Ovary (tissue), 9 donors: ENCODE results near the gene FUT4. TPM values are rescaled to one million over a fixed set of nuclear protein-coding genes. Genes with fewer than 3 reads are reported as not detected.
A peak's percentile ranks its signal among the peaks of the same experiment; 100 is the strongest.

Experiments used
- DNase-seq, 5 donors: peaks; one replicate each; pipeline ENCODE4 v3.0.0-alpha.2; 2019 to 2020
- H3K27ac ChIP-seq, 2 donors: fragments of 200-600 bp; one replicate each; pipeline versions ENCODE4 v1.5.1 to v1.8.0; 2019 to 2022
- H3K27me3 ChIP-seq: fragments of 200-600 bp; one replicate; pipeline ENCODE4 v1.8.0; 2022
- H3K36me3 ChIP-seq: fragments of 200-600 bp; sonication (generic); one replicate; pipeline ENCODE4 v1.5.1; 2019
- H3K4me1 ChIP-seq: one replicate; pipeline ENCODE4 v1.8.1; 2013; ENCODE audit warnings: mild to moderate bottlenecking, moderate library complexity; ENCODE audit not compliant: insufficient read depth
- H3K4me3 ChIP-seq: fragments of 200-600 bp; sonication (generic); one replicate; pipeline ENCODE4 v1.5.1; 2017
- H3K9me3 ChIP-seq, 2 donors: fragments of 200-600 bp in 1 of 2; sonication (generic) in 1 of 2; one replicate each; pipeline versions ENCODE4 v1.5.1 to v1.8.1; 2013 to 2019; ENCODE audit warnings: mild to moderate bottlenecking in 1 of 2, moderate library complexity in 1 of 2
- EP300 ChIP-seq: sonication (generic); formaldehyde crosslinking; IDR thresholded peaks from one replicate; pipeline ENCODE4 v1.6.1; 2017; ENCODE audit warnings: antibody characterized with exemption
- POLR2A ChIP-seq: fragments of 450-650 bp; IDR thresholded peaks from one replicate; pipeline ENCODE4 v1.6.1; 2017; ENCODE audit warnings: antibody characterized with exemption, mild to moderate bottlenecking, moderate library complexity
- WGBS, 3 donors: extraction: QIAGEN DNeasy Blood & Tissue Kit in 1 of 3; methylation state at CpG; one replicate each; pipeline versions ENCODE4 v1.1.5 to v1.1.7; 2013 to 2017; 5-methylcytosine and 5-hydroxymethylcytosine counted together
- intact Hi-C, 4 donors: fragments of 100-400 bp; cut with DNase I; formaldehyde crosslinking; loops; one replicate each; pipeline versions ENCODE4 v1.11.0 to v1.15.1; 2022 to 2023
- polyA plus RNA-seq, 2 donors: library from polyadenylated mRNA; stranded (reverse); fragments of 200-250 nt in 1 of 2; fragments of 350-450 nt in 1 of 2; fragmentation: Illumina TruSeq in 1 of 2; extraction: RNeasy Lipid Tissue Mini Kit (QIAGEN cat#74804) in 1 of 2; gene quantifications; one replicate each; pipeline ENCODE4 v1.2.3, GENCODE V29; 2013 to 2014
- total RNA-seq, 7 donors: library from RNA; depleted of rRNA in 2 of 7; stranded (reverse); fragments of >200 nt in 2 of 7; fragmentation: NEBNext Ultra II Directional in 3 of 7; extraction: Animal tissue kit (Norgen Biotek cat#: 25700) in 3 of 7; gene quantifications; one replicate each; pipeline versions ENCODE4 v1.1.0 to v1.2.4, GENCODE V29; 2016 to 2023
- TF ChIP-seq, protein P1 (sequence below), 3 donors: fragments of 450-650 bp in 2 of 3; fragments of 200-600 bp in 1 of 3; IDR thresholded peaks; one replicate each; pipeline versions ENCODE4 v1.5.1 to v1.8.0; 2016 to 2022; ENCODE audit warnings: antibody characterized with exemption in 3 of 3, mild to moderate bottlenecking in 1 of 3
- donor health status: DM: no; HTN: no; CAD: no; lungs with moderate emphysema.
- donor health status: DM: no; HTN: no; CAD: no.
- donor health status: Bipolar disorder and iron deficiency.
- donor health status: DM: yes; HTN: yes; CAD: no.
- donor health status: DM: no; HTN: no; CAD: no.
- donor health status: DM: yes; HTN: yes; CAD: no.

The FUT4 gene
- total and polyA plus RNA-seq, 9 donors: 2.7 to 7.3 (median 5.7) TPM

DNA sequence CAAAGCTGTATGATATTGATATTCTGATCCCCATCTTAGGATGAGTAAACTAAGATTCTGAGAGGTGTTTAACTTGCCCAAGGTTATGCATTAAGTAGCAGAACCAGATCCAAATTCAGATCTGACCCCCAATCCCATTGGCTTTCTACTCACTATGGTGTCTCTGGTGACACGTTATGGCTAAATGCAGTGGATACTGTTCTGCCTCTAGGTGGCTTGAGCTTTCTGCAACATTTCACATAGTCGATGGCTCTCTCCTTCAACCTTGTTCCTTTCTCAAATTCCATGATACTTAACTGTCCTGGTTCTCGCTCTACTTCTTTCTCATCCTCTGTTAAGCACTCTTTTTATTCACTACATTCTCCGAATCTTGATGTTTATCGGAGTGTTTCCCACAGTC, 22.0 kb upstream of the FUT4 start:
- TF ChIP-seq POLR2A (no peak), EP300 (no peak)
- TF ChIP-seq, protein P1, sequence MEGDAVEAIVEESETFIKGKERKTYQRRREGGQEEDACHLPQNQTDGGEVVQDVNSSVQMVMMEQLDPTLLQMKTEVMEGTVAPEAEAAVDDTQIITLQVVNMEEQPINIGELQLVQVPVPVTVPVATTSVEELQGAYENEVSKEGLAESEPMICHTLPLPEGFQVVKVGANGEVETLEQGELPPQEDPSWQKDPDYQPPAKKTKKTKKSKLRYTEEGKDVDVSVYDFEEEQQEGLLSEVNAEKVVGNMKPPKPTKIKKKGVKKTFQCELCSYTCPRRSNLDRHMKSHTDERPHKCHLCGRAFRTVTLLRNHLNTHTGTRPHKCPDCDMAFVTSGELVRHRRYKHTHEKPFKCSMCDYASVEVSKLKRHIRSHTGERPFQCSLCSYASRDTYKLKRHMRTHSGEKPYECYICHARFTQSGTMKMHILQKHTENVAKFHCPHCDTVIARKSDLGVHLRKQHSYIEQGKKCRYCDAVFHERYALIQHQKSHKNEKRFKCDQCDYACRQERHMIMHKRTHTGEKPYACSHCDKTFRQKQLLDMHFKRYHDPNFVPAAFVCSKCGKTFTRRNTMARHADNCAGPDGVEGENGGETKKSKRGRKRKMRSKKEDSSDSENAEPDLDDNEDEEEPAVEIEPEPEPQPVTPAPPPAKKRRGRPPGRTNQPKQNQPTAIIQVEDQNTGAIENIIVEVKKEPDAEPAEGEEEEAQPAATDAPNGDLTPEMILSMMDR (IDR thresholded peaks at IDR 0.05): no peak
- Histone ChIP-seq H3K4me3 (no peak overlapping the region), H3K27me3 (no peaks in the 10 kb centered on the region), H3K4me1 (no peaks in the 10 kb centered on the region), H3K27ac (no peak overlapping the region), H3K36me3 (no peaks in the 10 kb centered on the region), H3K9me3 (no peaks in the 10 kb centered on the region)
- intact Hi-C loops: loop anchor here in 2 of 4 donors (5.0 to 10.0 kb wide), 2 partner anchors 81 to 373 kb away; no protein-coding TSS in a partner anchor
- WGBS, 3 donors: 45 to 68% (median 68%) methylated on average over 5 of the region's 5 CpGs
- no peak for DNase-seq

DNA sequence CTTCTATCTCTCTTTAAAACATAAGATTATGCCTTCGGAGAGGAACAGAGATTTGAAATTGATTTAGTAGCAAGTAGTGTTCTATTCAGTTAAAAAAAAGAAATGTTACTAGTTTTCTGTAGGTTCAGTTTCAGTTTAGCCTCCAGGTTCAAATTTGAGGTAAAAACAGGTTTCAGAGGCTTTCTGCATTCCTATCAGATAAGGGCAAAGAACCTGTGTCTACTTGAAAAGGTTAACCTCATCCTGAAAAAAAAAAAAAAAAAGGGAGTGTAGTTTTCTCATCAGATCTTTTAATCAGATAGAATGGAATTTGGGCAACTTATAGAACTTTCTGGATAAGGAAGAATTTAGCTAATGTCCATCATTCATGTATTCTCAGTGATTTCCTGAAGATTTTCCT, 19.4 kb upstream of the FUT4 start:
- WGBS, 3 donors: 82 to 85% (median 84%) methylated on average over 1 of the region's 1 CpG
- Histone ChIP-seq H3K27ac (no peak overlapping the region), H3K4me1 (no peaks in the 10 kb centered on the region), H3K4me3 (no peak overlapping the region), H3K36me3 (no peaks in the 10 kb centered on the region), H3K9me3 (no peaks in the 10 kb centered on the region), H3K27me3 (no peaks in the 10 kb centered on the region)
- TF ChIP-seq EP300: no peak
- intact Hi-C loops: loop anchor here in 2 of 4 donors (5.0 to 10.0 kb wide), 2 partner anchors 78 to 370 kb away; no protein-coding TSS in a partner anchor
- no peak for DNase-seq

DNA sequence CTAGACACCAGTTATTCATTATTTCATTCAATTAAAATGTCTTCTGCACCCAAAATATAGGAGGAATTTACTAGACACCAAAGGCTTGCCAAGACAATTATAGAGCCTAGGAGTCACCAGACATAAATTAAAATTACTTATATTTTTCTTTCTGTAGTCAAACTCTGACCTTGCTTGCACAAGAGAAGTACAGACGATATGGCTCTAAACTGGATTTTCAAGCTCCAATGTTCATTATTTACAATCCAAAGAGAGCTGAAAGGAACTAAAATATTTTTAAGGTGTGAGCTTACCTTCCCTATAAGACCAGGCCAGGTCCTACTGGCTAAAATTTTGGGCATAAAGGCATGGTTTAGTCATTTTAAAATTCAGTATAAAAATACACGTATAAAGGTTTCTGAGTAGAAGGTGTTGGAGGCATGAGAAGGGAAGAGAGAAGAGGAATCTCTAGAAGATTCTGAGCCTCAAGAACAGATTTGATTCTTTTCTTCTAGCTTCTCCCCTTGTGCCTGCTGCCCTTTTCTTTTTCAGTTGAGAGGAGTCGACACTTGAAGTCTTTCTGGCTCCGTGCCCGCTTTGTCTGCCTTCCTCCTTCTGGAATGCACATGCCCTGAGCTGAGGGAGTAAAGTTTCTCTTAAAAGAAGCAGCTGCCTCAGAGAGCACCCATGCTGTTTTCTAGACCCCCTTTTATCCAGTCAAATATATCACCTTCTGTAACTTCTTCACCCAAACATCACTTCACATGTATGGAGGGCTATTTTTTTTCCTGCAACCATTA, 18.0 kb upstream of the FUT4 start:
- no peak overlapping the region for H3K27ac ChIP-seq
- no peaks in the 10 kb centered on the region for H3K4me1 ChIP-seq
- H3K4me3 ChIP-seq: no peak overlapping the region
- TF ChIP-seq POLR2A (no peak), EP300 (no peak)
- no peaks in the 10 kb centered on the region for H3K27me3 ChIP-seq
- WGBS, 3 donors: 26 to 33% (median 29%) methylated on average over 5 of the region's 5 CpGs
- H3K9me3 ChIP-seq: no peaks in the 10 kb centered on the region
- no peaks in the 10 kb centered on the region for H3K36me3 ChIP-seq
- intact Hi-C loops: loop anchor here in 1 of 4 donors (10.0 kb wide), 1 partner anchor 369 kb away; no protein-coding TSS in a partner anchor
- peak; percentile 22 to 60 (median 55) for DNase-seq

DNA sequence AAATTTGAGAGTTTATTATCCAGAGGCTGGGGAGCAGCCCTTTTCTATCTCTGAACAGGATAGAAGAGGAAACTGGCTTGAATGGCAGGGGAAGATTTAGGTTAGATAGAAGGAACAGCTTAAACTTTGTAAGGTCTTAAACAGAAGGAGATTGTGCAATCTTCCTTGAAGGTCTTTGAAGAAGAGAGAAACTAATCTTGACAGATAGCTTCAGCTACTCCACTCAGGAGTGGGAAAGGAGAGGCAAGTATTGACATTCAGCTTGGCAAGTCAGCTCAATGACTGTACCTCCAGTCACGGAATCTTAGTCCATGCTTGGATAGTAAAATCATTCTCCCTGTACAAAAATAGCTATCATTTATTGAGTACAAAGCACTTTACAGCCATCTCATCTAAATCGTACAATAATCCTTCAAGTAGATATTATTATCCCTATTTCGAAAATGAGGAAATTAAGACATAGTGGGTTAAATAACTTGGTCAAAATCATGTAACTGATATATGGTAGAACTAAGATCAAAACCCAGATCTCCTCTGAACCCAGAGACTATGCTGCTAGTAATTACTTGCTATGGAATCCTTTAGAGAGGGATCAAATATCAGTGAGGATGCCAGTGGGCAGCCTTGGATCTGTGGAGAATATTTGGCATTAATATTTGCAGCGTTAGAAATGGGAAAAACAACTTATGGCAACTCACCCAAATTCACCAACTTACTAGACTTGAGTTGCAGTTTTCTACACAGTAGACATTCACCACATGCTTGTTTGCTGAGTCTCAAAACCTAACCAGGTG, 16.9 kb upstream of the FUT4 start:
- WGBS, 3 donors: 76 to 84% (median 78%) methylated on average over 4 of the region's 4 CpGs
- H3K9me3 ChIP-seq: no peaks in the 10 kb centered on the region
- no peak overlapping the region for H3K27ac ChIP-seq
- no peaks in the 10 kb centered on the region for H3K27me3 ChIP-seq
- no peaks in the 10 kb centered on the region for H3K4me1 ChIP-seq
- H3K36me3 ChIP-seq: no peaks in the 10 kb centered on the region
- no peak overlapping the region for H3K4me3 ChIP-seq
- TF ChIP-seq POLR2A (no peak), EP300 (no peak)
- TF ChIP-seq, protein P1 (IDR thresholded peaks at IDR 0.05): no peak
- no peak for DNase-seq
- intact Hi-C loops: loop anchor here in 1 of 4 donors (10.0 kb wide), 1 partner anchor 368 kb away; no protein-coding TSS in a partner anchor

DNA sequence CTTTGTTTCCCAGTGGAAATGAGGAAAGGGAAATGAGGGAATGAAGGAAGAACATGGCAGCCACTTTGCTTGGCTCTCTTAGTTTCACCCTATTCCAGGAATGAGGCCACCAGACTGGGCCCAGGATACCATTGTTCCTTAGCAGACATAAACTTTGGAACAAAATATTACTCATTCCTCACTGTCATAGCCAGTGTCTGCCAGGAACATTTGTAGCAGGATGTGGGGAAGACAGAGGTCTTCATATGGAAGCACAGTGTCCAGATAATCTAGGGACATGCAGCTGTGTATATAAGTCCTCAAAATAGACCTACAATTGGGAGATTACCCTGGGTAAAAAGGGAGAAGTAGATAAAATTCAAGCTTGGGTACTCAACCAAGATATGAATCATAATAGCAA, 15.2 kb upstream of the FUT4 start:
- Histone ChIP-seq H3K9me3 (no peaks in the 10 kb centered on the region), H3K4me1 (no peaks in the 10 kb centered on the region), H3K27me3 (no peaks in the 10 kb centered on the region), H3K27ac (no peak overlapping the region), H3K36me3 (no peaks in the 10 kb centered on the region), H3K4me3 (no peak overlapping the region)
- TF ChIP-seq POLR2A: no peak
- TF ChIP-seq, protein P1 (IDR thresholded peaks at IDR 0.05): no peak
- no peak for TF ChIP-seq EP300
- no peak for DNase-seq
- intact Hi-C loops: loop anchor here in 1 of 4 donors (10.0 kb wide), 1 partner anchor 366 kb away; no protein-coding TSS in a partner anchor
